22Rv1 (cell line): ENCODE data around the gene NUDT2.
A peak's percentile ranks its signal among the peaks of the same experiment; 100 is the strongest.

ENCODE experiments used
- H3K27ac ChIP-seq: fragments of 450-650 bp; 2 replicates; pipeline ENCODE4 v1.5.1; 2017
- ZFX ChIP-seq: fragments of 450-650 bp; IDR thresholded peaks from 2 replicates; pipeline ENCODE4 v1.6.1; 2017; ENCODE audit warnings: antibody characterized with exemption, borderline replicate concordance
- TF ChIP-seq, protein P1 (sequence below): fragments of 450-650 bp; IDR thresholded peaks from 2 replicates; pipeline ENCODE4 v1.5.1; 2017; ENCODE audit warnings: mild to moderate bottlenecking

The NUDT2 gene

DNA sequence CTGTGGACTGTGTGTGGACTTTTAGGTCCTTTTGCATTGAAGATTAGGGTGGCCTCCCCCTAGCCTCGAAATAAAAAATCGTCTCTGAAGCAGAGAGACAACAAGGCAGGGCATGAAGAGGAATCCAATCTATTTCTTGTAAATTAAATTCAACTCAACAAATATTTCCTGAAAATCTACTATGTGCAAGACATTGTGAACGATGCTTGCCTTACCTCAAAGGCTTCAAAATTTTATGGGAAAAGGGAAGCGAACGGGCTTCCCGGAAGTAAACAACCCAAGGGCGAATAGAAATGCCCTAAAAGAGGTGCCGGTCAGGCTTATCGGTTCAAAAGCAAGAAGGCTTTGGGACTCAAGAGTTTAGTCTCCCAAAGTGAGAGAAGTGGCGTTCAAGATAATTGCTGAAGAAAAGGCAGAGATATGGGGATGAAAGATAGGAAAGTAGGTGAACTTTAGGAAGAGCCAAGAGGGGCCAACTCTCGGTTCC lies 826 bp upstream of the NUDT2 start:
- peak overlapping the region; percentile 97 for H3K27ac ChIP-seq
- no peak for TF ChIP-seq ZFX
- TF ChIP-seq, protein P1, sequence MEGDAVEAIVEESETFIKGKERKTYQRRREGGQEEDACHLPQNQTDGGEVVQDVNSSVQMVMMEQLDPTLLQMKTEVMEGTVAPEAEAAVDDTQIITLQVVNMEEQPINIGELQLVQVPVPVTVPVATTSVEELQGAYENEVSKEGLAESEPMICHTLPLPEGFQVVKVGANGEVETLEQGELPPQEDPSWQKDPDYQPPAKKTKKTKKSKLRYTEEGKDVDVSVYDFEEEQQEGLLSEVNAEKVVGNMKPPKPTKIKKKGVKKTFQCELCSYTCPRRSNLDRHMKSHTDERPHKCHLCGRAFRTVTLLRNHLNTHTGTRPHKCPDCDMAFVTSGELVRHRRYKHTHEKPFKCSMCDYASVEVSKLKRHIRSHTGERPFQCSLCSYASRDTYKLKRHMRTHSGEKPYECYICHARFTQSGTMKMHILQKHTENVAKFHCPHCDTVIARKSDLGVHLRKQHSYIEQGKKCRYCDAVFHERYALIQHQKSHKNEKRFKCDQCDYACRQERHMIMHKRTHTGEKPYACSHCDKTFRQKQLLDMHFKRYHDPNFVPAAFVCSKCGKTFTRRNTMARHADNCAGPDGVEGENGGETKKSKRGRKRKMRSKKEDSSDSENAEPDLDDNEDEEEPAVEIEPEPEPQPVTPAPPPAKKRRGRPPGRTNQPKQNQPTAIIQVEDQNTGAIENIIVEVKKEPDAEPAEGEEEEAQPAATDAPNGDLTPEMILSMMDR, result no peak

DNA sequence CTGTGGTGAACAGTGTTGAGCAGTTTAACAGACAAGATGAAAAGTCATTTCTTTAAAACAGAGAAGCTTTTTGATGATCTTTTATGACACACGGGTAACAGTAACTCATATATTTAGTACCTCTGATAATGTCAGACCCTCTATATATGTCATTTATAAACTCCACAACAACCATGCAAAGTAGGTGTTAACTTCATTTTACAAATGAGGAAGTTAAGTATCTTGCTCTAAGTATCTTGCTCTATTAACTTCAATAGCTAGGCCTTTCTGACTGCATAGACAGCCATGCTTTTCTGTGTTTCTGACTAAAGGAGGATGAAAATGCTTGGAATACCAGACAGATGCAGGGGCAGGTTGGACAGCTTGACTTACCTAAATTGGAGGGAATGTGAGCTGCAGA lies 1.8 kb downstream of the NUDT2 start:
- TF ChIP-seq, protein P1, result no peak
- no peak for TF ChIP-seq ZFX
- no peak overlapping the region for H3K27ac ChIP-seq

DNA sequence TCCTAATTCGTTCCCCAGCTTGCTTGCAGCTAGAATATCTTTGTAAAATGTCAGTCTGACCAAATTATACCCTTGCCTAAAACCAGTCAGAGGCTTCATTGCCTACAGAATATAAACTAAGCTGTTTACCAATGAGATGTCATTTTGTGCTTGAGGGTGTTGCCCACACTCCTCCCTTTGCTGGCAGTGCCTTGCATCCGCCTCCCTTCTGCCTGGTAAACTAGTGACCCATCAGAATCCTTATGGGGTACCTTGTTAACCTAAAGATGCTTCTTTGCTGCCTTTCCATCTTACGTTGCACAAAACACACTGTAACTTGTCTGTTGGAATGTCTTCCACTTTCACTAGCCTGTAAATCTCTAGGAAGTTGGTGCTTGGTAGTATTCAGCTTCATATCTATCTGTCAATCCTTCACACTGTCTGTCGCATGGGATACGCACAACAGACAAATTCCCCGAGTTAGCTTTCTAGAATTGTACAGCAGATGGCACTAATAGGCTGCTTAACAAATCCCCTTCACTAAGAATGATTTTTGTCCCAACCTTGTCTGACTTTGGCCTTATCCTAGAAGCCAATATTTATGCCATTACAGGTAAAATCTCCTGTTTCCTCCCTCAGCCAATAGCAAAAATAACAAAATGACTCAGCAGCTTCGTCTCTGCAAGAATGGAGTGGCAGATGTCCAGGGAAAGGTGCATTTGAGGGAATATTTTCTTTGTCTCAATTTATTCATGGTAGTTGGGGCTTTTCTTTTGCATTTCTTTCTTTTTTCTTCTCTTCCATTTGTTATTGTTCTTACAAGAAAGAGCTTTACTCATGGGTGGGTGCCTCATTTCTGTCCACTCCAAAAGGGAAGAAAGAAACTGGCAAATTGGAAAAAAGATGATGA lies 3.0 kb downstream of the NUDT2 start:
- H3K27ac ChIP-seq, result no peak overlapping the region
- TF ChIP-seq, protein P1, result peak; percentile 67
- no peak for TF ChIP-seq ZFX

DNA sequence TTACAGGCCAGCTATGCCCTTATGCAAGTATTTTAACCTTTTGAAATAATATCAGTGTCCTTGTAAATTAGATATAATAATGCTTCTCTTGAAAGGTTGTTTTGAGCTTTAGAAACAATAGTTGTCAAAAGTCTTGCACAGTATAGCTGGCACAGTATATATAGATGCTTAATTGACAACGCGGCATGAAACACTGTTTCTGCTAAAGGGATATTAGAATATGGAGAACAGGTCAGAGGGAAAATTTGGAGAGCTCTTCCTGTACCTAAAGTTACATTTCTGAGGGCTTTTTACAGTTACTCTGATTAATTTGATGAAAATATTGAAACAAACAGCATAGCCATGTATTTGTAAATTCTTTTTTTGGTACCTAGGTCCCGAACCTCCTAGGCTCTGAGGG lies 4.5 kb downstream of the NUDT2 start:
- no peak for TF ChIP-seq ZFX
- TF ChIP-seq, protein P1, result no peak
- no peak overlapping the region for H3K27ac ChIP-seq

DNA sequence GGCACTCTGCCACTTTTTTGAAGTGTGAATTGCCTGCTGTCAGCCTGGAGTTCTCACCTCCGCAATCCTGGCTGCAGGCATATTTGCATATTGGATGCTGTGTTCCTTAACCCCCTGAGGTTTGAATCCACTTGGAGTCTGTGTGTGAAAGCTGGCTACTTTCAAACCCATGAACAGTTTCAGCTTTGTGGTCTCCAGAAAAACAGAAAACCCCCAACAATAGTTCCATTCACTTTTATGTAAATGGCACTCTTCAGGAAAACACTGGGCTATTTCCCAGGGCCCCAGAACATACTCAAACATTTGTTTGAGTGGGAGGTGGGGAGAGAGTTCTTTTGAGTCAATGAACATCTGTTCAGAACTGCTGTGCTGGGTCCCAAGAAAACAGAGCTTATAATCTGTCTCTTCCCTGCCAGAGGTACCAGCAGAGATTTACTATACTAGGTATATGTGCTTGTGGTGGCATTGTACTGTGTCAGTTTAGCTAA lies 5.0 kb downstream of the NUDT2 start:
- no peak overlapping the region for H3K27ac ChIP-seq
- TF ChIP-seq, protein P1, result no peak
- TF ChIP-seq ZFX, result no peak

DNA sequence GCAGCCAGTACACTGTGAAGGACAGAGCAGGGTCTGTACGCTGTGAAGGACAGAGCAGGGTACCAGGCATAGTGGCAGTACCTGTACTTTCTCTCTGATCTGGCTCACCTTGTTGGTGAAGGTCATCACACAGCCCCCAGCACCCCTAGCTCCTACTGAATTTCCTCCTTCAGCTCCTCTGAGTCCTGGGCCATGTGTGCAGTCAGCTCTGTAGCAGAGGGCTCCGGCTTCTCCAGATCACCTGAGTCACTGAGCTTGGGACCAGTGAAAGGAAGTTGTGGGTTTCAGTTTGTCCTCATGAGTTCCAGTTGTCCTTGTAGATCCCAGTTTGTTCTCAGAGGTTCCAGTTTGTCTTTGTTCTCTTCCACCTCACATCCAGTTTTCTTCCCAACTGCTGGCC lies 5.5 kb downstream of the NUDT2 start:
- TF ChIP-seq, protein P1, result no peak
- no peak for TF ChIP-seq ZFX

DNA sequence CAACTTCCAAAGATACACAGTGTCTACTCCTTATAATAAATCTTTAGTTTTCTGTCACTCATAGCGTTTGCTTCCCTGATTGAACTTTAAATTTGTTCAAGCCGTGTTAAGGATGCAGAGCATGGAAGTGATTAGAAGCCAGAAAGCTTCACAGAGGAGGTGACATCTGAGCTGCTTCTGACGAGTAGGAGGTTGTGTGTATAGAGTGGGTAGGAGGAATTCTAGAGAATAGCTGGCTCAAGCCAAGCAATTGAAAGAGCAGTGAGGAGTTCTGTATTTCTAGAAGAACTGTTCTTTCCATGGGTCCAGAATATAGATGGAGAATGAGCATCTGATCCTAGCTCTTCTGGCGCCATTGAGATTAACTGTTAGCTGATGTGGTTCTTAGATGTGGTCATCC lies 6.0 kb downstream of the NUDT2 start:
- TF ChIP-seq, protein P1, result no peak
- no peak for TF ChIP-seq ZFX
- no peak overlapping the region for H3K27ac ChIP-seq

More for the DNA sequence above, 5.5 kb downstream of the NUDT2 start:
- H3K27ac ChIP-seq, result no peak overlapping the region
